LNCaP clone FGC (cell line): ENCODE results near the gene AP3B1.

Experiments used
- DNase-seq: peaks from one replicate; pipeline ENCODE4 v3.0.0-alpha.2; 2011; ENCODE audit warnings: low read depth
- H3K4me3 ChIP-seq: 2 replicates; pipeline ENCODE4 v1.5.1; 2011; ENCODE audit warnings: mild to moderate bottlenecking, low read depth, low read length, control low read depth
- TF ChIP-seq, protein P1 (sequence below): IDR thresholded peaks from 2 replicates; pipeline ENCODE4 v1.5.1; 2012; ENCODE audit warnings: mild to moderate bottlenecking; ENCODE audit not compliant: control insufficient read depth, insufficient read depth; ENCODE audit errors: extremely low read depth

The AP3B1 gene

DNA sequence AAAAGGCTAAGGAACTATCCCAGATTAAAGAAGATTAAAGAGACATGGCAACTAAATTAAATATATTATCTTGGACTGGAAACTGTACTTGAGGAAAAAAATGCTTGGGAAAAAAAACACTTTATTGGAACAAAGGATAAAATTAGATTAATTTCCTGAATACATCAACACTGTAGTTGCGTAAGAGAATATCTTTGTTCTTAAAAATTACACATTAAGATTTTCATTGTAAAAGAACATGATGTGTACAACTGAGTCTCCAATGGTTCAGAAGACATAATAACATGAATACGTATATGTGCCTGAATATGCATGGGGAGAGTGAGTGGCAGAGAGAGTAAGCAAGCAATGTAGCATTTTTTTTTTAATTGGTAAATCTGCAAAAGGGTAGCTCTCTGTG lies 2.8 kb downstream of the AP3B1 start:
- DNase-seq, result no peak
- no peak overlapping the region for H3K4me3 ChIP-seq

DNA sequence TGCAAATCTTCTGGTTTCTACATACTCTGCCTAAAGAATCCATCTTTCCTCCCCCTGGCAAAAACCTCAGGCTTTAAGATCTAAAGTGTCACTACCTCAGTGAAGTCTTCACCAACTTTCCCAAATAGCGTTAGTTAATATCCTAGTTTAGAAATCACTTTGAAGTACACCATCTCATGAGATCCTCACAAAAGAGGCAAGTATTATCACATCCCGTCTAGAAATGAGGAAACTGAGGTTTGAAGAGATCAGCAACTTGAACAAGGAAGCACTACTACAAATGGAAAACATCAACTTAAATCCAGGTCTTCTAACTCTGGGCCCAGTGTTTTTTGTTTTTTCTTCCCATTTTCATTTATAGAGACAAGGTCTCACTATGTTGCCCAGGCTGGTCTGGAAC lies 4.6 kb downstream of the AP3B1 start:
- no peak overlapping the region for H3K4me3 ChIP-seq
- TF ChIP-seq, protein P1, sequence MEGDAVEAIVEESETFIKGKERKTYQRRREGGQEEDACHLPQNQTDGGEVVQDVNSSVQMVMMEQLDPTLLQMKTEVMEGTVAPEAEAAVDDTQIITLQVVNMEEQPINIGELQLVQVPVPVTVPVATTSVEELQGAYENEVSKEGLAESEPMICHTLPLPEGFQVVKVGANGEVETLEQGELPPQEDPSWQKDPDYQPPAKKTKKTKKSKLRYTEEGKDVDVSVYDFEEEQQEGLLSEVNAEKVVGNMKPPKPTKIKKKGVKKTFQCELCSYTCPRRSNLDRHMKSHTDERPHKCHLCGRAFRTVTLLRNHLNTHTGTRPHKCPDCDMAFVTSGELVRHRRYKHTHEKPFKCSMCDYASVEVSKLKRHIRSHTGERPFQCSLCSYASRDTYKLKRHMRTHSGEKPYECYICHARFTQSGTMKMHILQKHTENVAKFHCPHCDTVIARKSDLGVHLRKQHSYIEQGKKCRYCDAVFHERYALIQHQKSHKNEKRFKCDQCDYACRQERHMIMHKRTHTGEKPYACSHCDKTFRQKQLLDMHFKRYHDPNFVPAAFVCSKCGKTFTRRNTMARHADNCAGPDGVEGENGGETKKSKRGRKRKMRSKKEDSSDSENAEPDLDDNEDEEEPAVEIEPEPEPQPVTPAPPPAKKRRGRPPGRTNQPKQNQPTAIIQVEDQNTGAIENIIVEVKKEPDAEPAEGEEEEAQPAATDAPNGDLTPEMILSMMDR, result no peak
- no peak for DNase-seq

More for the DNA sequence above, 2.8 kb downstream of the AP3B1 start:
- TF ChIP-seq, protein P1, result no peak

DNA sequence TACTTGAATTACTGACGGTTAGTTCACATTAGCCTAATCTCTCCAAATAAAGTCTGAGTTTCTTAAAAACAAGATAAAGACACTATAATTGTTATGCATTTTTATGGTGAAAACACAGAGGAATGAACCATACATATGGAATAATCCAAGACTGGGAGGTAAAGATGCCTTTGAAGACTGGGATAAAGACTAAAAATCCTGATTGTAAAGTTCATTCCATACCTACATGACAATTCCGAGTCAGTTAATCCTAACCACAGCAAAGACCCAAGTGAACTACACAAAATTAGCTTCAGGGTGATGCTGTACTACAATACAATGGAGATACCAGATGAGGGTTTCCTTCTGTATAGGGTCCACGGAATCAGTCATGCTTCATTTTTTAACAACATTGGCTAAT lies 6.3 kb downstream of the AP3B1 start:
- H3K4me3 ChIP-seq, result no peak overlapping the region
- no peak for DNase-seq
- TF ChIP-seq, protein P1, result no peak

DNA sequence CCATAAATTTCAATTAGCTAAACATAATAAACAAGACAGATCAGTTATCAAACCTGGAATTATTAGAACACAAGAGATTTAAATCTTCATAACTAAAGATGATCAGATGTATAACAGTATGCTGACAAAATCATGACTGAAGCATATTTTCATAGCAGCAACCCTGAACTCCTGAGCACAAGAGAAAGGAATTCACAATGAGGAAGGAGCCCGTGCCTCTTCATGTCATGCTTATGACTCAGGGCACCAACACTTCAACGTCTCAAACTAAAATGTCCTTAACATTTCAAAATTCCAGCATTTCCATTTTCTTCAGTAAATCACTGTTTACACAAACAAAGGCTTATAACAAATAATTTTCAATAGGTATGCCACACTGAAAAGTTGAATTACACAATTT lies 6.7 kb downstream of the AP3B1 start:
- DNase-seq, result no peak
- TF ChIP-seq, protein P1, result no peak
- H3K4me3 ChIP-seq, result no peak overlapping the region

DNA sequence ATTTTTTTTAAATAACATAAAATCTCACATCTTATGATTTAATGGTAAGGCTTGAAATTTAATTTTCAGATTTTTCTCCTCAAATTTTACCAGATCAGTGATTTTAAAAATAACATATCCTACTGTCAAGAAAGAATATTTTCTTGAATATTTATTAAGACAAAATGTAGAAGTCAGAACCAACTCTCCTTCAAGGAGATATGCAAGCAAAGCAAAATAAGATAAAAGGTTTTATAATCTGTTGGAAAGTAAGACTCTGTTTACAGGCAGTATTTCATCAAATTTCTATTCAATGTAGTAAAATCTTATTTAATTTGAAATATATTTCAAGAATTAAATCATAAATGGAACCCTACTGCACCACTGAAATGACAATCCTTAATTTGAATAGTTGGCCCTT lies 7.3 kb downstream of the AP3B1 start:
- no peak for DNase-seq
- H3K4me3 ChIP-seq, result no peak overlapping the region
- TF ChIP-seq, protein P1, result no peak

DNA sequence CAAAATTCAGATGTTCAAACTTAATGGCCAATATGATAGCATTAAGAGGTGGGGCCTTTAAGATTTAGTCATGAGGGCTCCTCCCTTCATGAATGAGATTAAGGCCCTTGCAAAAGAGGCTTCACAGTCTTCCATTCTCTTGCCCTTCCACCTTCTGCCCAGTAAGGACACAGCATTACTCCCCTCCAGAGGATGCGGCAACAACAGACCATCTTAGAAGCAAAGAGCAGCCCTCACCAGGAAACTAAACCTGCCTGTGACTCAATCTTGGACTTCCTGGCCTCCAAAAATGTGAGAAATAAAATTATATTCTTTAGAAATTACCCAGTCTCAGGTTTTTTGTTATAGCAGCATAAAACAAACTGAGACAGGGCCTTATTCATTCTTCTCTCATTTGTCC lies 8.2 kb downstream of the AP3B1 start:
- no peak overlapping the region for H3K4me3 ChIP-seq
- TF ChIP-seq, protein P1, result no peak
- no peak for DNase-seq

DNA sequence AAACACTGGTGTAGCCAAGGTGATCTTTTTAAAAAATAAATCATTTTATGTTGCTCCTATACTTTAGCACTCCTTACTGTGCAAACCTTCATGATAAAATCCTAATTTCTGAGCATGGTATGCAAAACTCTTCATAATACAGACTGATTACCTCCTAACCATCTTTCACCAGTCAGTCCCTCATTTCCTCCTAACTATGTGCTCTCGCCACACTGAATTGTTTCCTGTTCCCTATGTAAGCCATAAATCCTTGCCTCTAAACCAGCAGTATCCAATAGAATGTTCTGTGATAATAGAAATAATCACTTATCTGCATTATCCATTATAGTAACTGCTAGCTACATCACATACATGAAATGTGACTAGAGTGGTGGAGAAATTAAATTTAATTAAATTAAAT lies 10.7 kb downstream of the AP3B1 start:
- H3K4me3 ChIP-seq, result no peak overlapping the region
- no peak for DNase-seq
- TF ChIP-seq, protein P1, result no peak
